IMR-90 (cell line): Measurements from ENCODE around the gene ARF6. TPM values are rescaled to one million over a fixed set of nuclear protein-coding genes. Genes with fewer than 3 reads are reported as not detected.
"Not testable (repeated sequence)": the region's sequence is repeated elsewhere in the genome, so short reads cannot be mapped to it uniquely, and the experiment has no call there.

Source experiments
- ATAC-seq: fragments of 200-7000 bp; cut with Tn5 transposase; 2 replicates; pipeline ENCODE4 v1.9.1; 2020; ENCODE audit warnings: low read depth, mild to moderate bottlenecking, moderate library complexity
- BruUV-seq: library from RNA; stranded (reverse); fragments of 400-500 nt; replicated peaks from 2 replicates; lab custom pipeline; 2021; lab: Mats Ljungman, UMichigan
- CTCF ChIA-PET: fragments of 300-600 bp; formaldehyde crosslinking; extraction: SDS; loops from one replicate; lab custom pipeline; 2021; ENCODE audit warnings: antibody characterized with exemption; lab: Yijun Ruan, JAX
- POLR2A ChIA-PET: fragments of 300-600 bp; sonication (Branson Sonifier 250); formaldehyde crosslinking; loops from one replicate; lab custom pipeline; 2022; ENCODE audit warnings: antibody characterized with exemption; ENCODE audit not compliant: unreplicated experiment; lab: Charles Lee
- DNase-seq: peaks from one replicate; pipeline ENCODE4 v3.0.0; 2013
- H2AFZ ChIP-seq: replicated peaks from 2 replicates; pipeline ENCODE3; 2013; ENCODE audit warnings: low read length, mild to moderate bottlenecking; ENCODE audit not compliant: poor library complexity
- H2AK5ac ChIP-seq: 2 replicates; pipeline ENCODE4 v1.6.1; 2013; ENCODE audit warnings: low read depth, low read length, inconsistent platforms
- H2AK9ac ChIP-seq: replicated peaks from 2 replicates; pipeline ENCODE3; 2013; ENCODE audit warnings: mild to moderate bottlenecking, low read depth, low read length, moderate library complexity; ENCODE audit not compliant: poor library complexity
- H2BK120ac ChIP-seq: 2 replicates; pipeline ENCODE4 v1.6.1; 2013; ENCODE audit warnings: low read depth, low read length, inconsistent platforms
- H2BK15ac ChIP-seq: 3 replicates; pipeline ENCODE4 v1.6.1; 2013; ENCODE audit warnings: low read depth, low read length, inconsistent platforms
- H2BK20ac ChIP-seq: 2 replicates; pipeline ENCODE4 v1.6.1; 2013; ENCODE audit warnings: low read depth, mild to moderate bottlenecking, inconsistent platforms, low read length, moderate library complexity
- H2BK5ac ChIP-seq: 2 replicates; pipeline ENCODE4 v1.6.1; 2013; ENCODE audit warnings: mild to moderate bottlenecking, low read depth, low read length, inconsistent platforms; ENCODE audit not compliant: poor library complexity, severe bottlenecking
- H3K14ac ChIP-seq: replicated peaks from 2 replicates; pipeline ENCODE4 v1.6.1; 2013; ENCODE audit warnings: low read depth, low read length, inconsistent platforms
- H3K18ac ChIP-seq: 2 replicates; pipeline ENCODE4 v1.6.1; 2013; ENCODE audit warnings: low read depth, low read length, control low read depth
- H3K23ac ChIP-seq: 2 replicates; pipeline ENCODE4 v1.6.1; 2013; ENCODE audit warnings: low read depth, low read length, inconsistent platforms
- H3K27ac ChIP-seq: 2 replicates; pipeline ENCODE4 v1.5.1; 2013; ENCODE audit warnings: mild to moderate bottlenecking, control low read depth, low read length; ENCODE audit not compliant: insufficient read depth
- H3K27me3 ChIP-seq: 2 replicates; pipeline ENCODE4 v1.6.1; 2013; ENCODE audit warnings: low read length; ENCODE audit not compliant: control insufficient read depth, insufficient read depth
- H3K36me3 ChIP-seq: 2 replicates; pipeline ENCODE4 v1.6.1; 2013; ENCODE audit warnings: low read length, mixed read lengths; ENCODE audit not compliant: control insufficient read depth, insufficient read depth
- H3K4ac ChIP-seq: 2 replicates; pipeline ENCODE4 v1.6.1; 2013; ENCODE audit warnings: low read depth, low read length, inconsistent platforms
- H3K4me1 ChIP-seq: 2 replicates; pipeline ENCODE4 v1.6.1; 2013; ENCODE audit warnings: low read length, mixed read lengths; ENCODE audit not compliant: control insufficient read depth, insufficient read depth
- H3K4me2 ChIP-seq: 2 replicates; pipeline ENCODE4 v1.6.1; 2013; ENCODE audit warnings: low read depth, mild to moderate bottlenecking, control low read depth, low read length, moderate library complexity
- H3K4me3 ChIP-seq: 2 replicates; pipeline ENCODE4 v1.5.1; 2013; ENCODE audit warnings: low read depth, mild to moderate bottlenecking, control low read depth, low read length, moderate library complexity; ENCODE audit not compliant: insufficient read depth
- H3K56ac ChIP-seq: 2 replicates; pipeline ENCODE4 v1.6.1; 2013; ENCODE audit warnings: low read length, inconsistent platforms; ENCODE audit not compliant: insufficient read depth; ENCODE audit errors: extremely low read depth
- H3K79me1 ChIP-seq, 2 experiments: 2 replicates each; pipeline ENCODE4 v1.6.1; 2013; ENCODE audit warnings: low read length in 2 of 2, inconsistent platforms in 1 of 2, low read depth in 1 of 2
- H3K9ac ChIP-seq: 2 replicates; pipeline ENCODE4 v1.6.1; 2013; ENCODE audit warnings: low read depth, low read length, control low read depth
- H3K9me1 ChIP-seq: 2 replicates; pipeline ENCODE4 v1.6.1; 2013; ENCODE audit warnings: low read length, inconsistent platforms; ENCODE audit not compliant: insufficient read depth
- H3K9me3 ChIP-seq: 2 replicates; pipeline ENCODE4 v1.6.1; 2013; ENCODE audit warnings: low read length; ENCODE audit not compliant: control insufficient read depth, insufficient read depth
- H4K20me1 ChIP-seq: 2 replicates; pipeline ENCODE4 v1.6.1; 2013; ENCODE audit warnings: low read length, inconsistent platforms; ENCODE audit not compliant: insufficient read depth
- H4K5ac ChIP-seq: 2 replicates; pipeline ENCODE4 v1.6.1; 2013; ENCODE audit warnings: mild to moderate bottlenecking, low read depth, low read length, control low read depth
- H4K8ac ChIP-seq, 2 experiments: 2 replicates each; pipeline ENCODE4 v1.6.1; 2013; ENCODE audit warnings: low read depth in 2 of 2, low read length in 2 of 2, control low read depth in 1 of 2, inconsistent platforms in 1 of 2
- H4K91ac ChIP-seq: 2 replicates; pipeline ENCODE4 v1.6.1; 2013; ENCODE audit warnings: low read depth, low read length, inconsistent platforms; ENCODE audit not compliant: insufficient read depth
- WGBS, 2 experiments: methylation state at CpG; one replicate each; pipeline versions ENCODE4 v1.1.5 to v1.1.7; 2013; ENCODE audit warnings: missing lambda C conversion rate in 2 of 2; ENCODE audit not compliant: insufficient read length in 1 of 2; ENCODE audit errors: extremely low coverage in 2 of 2; 5-methylcytosine and 5-hydroxymethylcytosine counted together
- dilution Hi-C: fragments of 300-500 bp; cut with HindIII; formaldehyde crosslinking; loops from one replicate; pipeline ENCODE4 v1.14.3; 2018; ENCODE audit warnings: low sequenced_read_pairs; ENCODE audit not compliant: unreplicated experiment
- in situ Hi-C: fragments of 300-500 bp; cut with MboI; formaldehyde crosslinking; loops from 3 replicates; pipeline ENCODE4 v1.14.3; 2019; ENCODE audit warnings: low sequenced_read_pairs, inconsistent platforms, mixed read lengths
- intact Hi-C: fragments of 100-400 bp; cut with micrococcal nuclease; formaldehyde crosslinking; loops from 2 replicates; pipeline ENCODE4 v1.10.0; 2022
- polyA plus RNA-seq, 3 experiments: library from polyadenylated mRNA; depleted of rRNA; stranded (reverse); fragments of >200 nt; gene quantifications; 2 replicates each; pipeline ENCODE4 v1.2.3, GENCODE V29; 2012; ENCODE audit warnings: low replicate concordance in 1 of 3
- total RNA-seq: library from RNA; depleted of rRNA; stranded (reverse); fragments of >200 nt; gene quantifications from 2 replicates; pipeline ENCODE4 v1.2.3, GENCODE V29; 2012

Gene ARF6
- total and polyA plus RNA-seq, 2 of the 4 experiments (the other 2 are of a cell fraction): 32.1 to 40.1 TPM

GRCh38 chr14:49939215-49939614, 46.3 kb downstream of the ARF6 start:
- H2AK9ac ChIP-seq, CTCF ChIA-PET, H4K20me1 ChIP-seq, BruUV-seq, dilution Hi-C loops, H3K79me1 ChIP-seq, H3K27me3 ChIP-seq, H3K14ac ChIP-seq, H3K56ac ChIP-seq, in situ Hi-C loops, H3K4me1 ChIP-seq, H3K4ac ChIP-seq, H2BK5ac ChIP-seq, H3K9me1 ChIP-seq, intact Hi-C loops, H4K5ac ChIP-seq, H3K18ac ChIP-seq, H2BK15ac ChIP-seq, H2AK5ac ChIP-seq, H2BK120ac ChIP-seq, H3K9ac ChIP-seq, H4K8ac ChIP-seq, H2AFZ ChIP-seq, H3K4me2 ChIP-seq, H3K9me3 ChIP-seq, H3K27ac ChIP-seq, H4K91ac ChIP-seq, H3K23ac ChIP-seq, H3K36me3 ChIP-seq, DNase-seq, POLR2A ChIA-PET, ATAC-seq, H3K4me3 ChIP-seq, H2BK20ac ChIP-seq: not testable (repeated sequence)
- WGBS, 2 experiments: 100% methylated on average over 1 of the region's 2 CpGs; no CpG with 5 or more reads in 1 of the 2 experiments
